ENCODE measurements around the gene ATG2A.

Gene ATG2A

DNA sequence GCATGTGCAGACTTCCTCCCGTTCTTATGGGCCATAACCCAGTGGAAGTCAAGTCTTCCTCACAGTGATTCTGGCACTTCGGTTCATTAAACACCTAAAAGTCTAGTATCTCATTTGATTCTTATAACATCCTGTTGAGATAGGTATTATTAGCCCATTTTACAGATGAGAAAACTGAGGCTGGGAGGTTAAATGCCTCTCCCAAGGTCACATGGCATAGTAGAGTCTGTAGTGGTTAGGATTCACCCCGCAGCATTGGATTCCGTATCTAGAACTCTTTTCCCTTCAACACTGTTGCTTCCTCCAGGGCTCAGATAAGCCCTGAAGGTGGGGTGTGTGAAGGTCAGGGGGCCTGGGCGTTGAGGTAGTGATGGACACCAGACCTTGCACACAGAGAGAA is 15.3 kb upstream of the ATG2A start:
- TF ChIP-seq GATA1 (IDR thresholded peaks at IDR 0.05; ENCODE audit: low read depth, low read length) (no peak), POLR2A (IDR thresholded peaks at IDR 0.05; ENCODE audit: low read length) (no peak)
- DNase-seq, result no peak

DNA sequence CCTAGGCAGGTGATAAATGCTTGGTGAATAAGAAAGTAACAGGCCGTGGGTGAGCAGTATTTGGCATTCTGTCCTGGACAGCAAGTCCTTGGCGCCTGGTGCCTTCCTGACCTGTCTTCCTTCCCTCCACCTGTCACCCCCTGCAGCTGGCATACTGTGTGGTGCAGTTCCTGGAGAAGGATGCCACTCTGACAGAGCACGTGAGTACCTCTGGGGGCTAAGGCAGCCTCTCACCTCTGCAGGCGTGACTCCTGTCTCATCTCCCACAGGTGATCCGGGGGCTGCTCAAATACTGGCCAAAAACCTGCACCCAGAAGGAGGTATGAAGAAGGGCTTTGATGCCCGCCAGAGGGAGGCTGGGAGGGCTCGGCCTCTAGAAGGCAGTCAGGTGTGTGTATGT is 14.3 kb upstream of the ATG2A start:
- no peak for TF ChIP-seq GATA1 (IDR thresholded peaks at IDR 0.05; ENCODE audit: low read depth, low read length)
- TF ChIP-seq POLR2A (IDR thresholded peaks at IDR 0.05; ENCODE audit: low read length), result no peak

GRCh38 chr11:64930340-64930739 is 13.3 kb upstream of the ATG2A start:
- TF ChIP-seq GATA1 (IDR thresholded peaks at IDR 0.05; ENCODE audit: low read depth, low read length), result no peak
- no peak for TF ChIP-seq POLR2A (IDR thresholded peaks at IDR 0.05; ENCODE audit: low read length)
- no peak for DNase-seq

More for the DNA sequence above, 14.3 kb upstream of the ATG2A start:
- DNase-seq, result no peak

DNA sequence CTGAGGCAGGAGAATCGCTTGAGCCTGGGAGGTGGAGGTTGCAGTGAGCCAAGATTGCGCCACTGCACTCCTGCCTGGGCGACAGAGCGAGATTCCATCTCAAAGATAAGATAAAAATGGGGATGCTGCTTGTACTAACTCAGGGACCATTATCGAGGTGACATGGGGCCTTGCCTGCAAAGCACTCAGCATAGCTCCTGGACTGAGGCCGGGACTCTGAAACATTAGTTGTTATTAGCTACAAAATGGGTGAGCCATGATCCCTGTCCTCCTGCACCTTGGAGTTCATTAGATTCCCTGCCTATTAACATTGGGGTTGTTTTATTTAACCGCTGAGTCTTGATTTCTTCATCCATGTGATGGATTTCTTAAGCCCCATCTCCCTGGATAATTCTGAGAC is 12.6 kb upstream of the ATG2A start:
- DNase-seq, result no peak
- TF ChIP-seq POLR2A (IDR thresholded peaks at IDR 0.05; ENCODE audit: low read length), result no peak
- no peak for TF ChIP-seq GATA1 (IDR thresholded peaks at IDR 0.05; ENCODE audit: low read depth, low read length)

DNA sequence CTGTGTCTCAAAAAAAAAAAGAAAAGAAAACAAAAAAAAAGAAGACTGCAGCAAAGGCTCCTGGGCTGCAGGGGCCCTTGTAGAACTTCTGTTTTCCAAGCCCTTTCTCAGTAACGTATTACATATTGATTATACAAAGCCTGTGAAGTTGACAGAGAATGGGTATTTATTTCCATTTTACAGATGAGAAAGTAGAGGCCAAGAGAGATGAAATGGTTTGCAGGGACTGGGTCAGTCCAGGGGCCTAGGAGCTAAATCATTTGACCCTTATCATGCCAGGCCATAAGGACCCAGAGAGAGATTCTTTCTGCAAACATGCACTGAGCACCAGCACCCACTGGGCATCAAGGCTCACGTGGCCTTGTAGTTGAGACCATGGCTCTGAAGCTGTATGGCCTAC is 11.9 kb upstream of the ATG2A start:
- TF ChIP-seq POLR2A (IDR thresholded peaks at IDR 0.05; ENCODE audit: low read length) (no peak), GATA1 (IDR thresholded peaks at IDR 0.05; ENCODE audit: low read depth, low read length) (no peak)
- DNase-seq, result no peak

- TF ChIP-seq GATA1 (IDR thresholded peaks at IDR 0.05; ENCODE audit: low read depth, low read length) (no peak), POLR2A (IDR thresholded peaks at IDR 0.05; ENCODE audit: low read length) (no peak)
Measured at GRCh38 chr11:64926689-64927088, 9.7 kb upstream of the ATG2A start.

GRCh38 chr11:64925536-64926436 is 8.8 kb upstream of the ATG2A start:
- peak; percentile 65 to 67 for DNase-seq
- TF ChIP-seq POLR2A (IDR thresholded peaks at IDR 0.05; ENCODE audit: low read length), result peak; percentile 48
- no peak for TF ChIP-seq GATA1 (IDR thresholded peaks at IDR 0.05; ENCODE audit: low read depth, low read length)

More at GRCh38 chr11:64926689-64927088, 9.7 kb upstream of the ATG2A start:
- DNase-seq, result no peak

GRCh38 chr11:64924910-64925284 is 7.9 kb upstream of the ATG2A start:
- no peak for TF ChIP-seq GATA1 (IDR thresholded peaks at IDR 0.05; ENCODE audit: low read depth, low read length)
- TF ChIP-seq POLR2A (IDR thresholded peaks at IDR 0.05; ENCODE audit: low read length), result peak; percentile 15
- DNase-seq, result peak in 1 of 2 experiments; percentile 60

GRCh38 chr11:64923944-64924909 is 7.2 kb upstream of the ATG2A start, which contains the start of gene PPP2R5B:
PPP2R5B (plus strand) TSS chr11:64924689; CDS start chr11:64925735, 1,046 bp downstream.
- TF ChIP-seq POLR2A (IDR thresholded peaks at IDR 0.05; ENCODE audit: low read length), result peak; percentile 65
- TF ChIP-seq GATA1 (IDR thresholded peaks at IDR 0.05; ENCODE audit: low read depth, low read length), result no peak
- peak; percentile 93 to 95 for DNase-seq

DNA sequence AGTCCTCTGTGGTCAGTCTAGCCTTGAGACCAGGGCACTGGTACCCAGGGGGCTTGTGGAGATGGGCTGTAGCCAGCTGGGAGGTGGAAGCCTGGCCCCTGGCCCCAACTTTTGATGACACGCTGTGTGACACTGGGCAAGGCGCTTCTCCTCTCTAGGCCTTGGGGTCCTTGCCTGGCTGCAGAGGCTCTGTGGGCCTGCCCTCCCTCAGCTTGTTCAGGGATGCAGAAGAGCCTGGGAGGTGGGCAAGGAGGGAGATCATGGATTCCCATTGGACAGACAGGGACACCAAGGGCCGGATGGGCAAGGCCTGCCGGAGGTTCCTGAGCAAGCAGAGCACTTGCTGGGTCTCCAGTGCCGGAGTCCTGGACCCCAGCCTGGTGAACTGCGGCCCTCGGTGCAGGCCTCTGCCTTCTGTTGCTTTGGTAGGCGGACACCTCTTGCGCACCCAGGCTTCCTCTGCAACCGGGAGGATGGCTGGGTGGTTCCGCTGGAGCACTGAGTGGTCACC is 6.2 kb upstream of the ATG2A start:
- TF ChIP-seq POLR2A (IDR thresholded peaks at IDR 0.05; ENCODE audit: low read length), result no peak
- no peak for TF ChIP-seq GATA1 (IDR thresholded peaks at IDR 0.05; ENCODE audit: low read depth, low read length)
- DNase-seq, result no peak

DNA sequence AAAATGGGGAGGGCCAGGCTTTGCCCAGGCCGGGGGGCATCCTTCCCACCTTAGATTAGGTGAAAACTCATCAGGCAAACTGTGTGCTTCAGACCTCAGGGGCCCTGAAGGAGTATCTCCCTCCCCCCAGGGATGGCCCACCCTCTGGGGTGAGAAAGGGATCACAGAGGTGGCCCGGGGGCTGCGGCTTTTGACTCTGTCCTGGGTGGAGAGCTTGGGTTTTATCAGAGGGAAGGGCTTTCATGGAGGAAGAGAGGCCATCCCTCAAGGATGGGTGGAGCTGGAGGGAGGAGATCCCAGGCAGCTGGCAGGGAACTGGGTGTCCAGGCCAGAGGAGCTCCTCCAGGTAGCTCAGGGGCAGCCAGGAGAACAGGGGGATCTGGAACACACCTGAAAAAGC is 4.4 kb upstream of the ATG2A start:
- DNase-seq, result no peak
- no peak for TF ChIP-seq GATA1 (IDR thresholded peaks at IDR 0.05; ENCODE audit: low read depth, low read length)
- no peak for TF ChIP-seq POLR2A (IDR thresholded peaks at IDR 0.05; ENCODE audit: low read length)

DNA sequence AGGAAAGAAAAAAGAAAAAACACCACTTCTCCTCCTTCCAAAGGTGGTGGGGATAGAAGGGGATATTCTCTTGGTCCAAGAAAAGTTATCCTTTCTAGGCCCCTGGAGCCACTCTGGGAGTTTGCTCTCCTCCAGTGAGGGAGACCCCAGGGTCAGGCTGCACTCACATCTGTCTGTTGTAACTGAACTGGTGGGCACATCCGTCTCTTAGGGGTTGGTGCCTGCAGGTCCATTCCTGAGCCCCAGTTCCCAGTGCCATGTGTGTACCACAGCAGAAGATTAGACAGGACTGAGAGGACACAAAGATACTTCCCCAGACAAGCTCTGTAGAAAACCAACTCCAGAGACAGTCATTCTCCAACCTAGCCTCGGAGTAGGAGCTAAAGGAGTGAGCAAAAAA is 3.1 kb upstream of the ATG2A start:
- TF ChIP-seq GATA1 (IDR thresholded peaks at IDR 0.05; ENCODE audit: low read depth, low read length), result no peak
- TF ChIP-seq POLR2A (IDR thresholded peaks at IDR 0.05; ENCODE audit: low read length), result no peak

DNA sequence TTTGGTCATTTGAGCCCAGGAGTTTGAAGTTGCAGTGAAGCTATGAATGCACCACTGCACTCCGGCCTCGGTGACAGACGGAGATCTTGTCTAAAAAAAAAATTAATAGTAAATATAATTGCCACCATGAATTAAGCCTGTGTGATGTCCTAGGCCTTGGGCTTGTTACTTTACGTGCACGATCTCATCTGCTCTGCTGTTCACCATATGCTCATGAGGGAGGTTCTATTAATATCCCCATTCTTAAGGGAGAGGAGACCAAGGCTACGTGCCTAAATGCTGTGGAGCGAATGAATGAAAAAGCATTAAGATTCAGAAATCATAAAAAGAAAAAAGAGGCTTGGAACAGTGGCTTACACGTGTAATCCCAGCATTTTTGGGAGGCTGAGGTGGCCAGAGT is 2.6 kb upstream of the ATG2A start:
- TF ChIP-seq GATA1 (IDR thresholded peaks at IDR 0.05; ENCODE audit: low read depth, low read length), result no peak
- no peak for TF ChIP-seq POLR2A (IDR thresholded peaks at IDR 0.05; ENCODE audit: low read length)
- DNase-seq, result no peak

More for the DNA sequence above, 3.1 kb upstream of the ATG2A start:
- no peak for DNase-seq

DNA sequence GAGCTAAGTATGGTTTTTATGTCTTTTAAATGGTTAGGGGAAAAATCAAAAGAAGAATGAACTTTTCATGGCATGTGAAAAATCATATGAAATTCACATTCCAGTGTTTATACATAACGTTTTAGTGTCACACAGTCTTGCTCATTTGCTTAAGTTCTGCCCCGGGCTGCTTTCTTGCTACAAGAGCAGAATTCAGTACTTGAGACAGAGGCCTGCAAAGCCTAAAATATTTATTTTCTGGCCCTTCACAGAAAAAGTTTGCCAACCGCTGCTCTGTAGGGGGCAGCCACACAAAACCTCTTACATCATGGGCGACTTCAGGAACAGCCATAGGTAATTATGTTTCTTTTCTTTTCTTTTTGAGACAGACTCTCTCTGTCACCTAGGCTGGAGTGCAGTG is 1.0 kb upstream of the ATG2A start:
- peak; percentile 57 to 59 for DNase-seq
- TF ChIP-seq GATA1 (IDR thresholded peaks at IDR 0.05; ENCODE audit: low read depth, low read length) (no peak), POLR2A (IDR thresholded peaks at IDR 0.05; ENCODE audit: low read length) (no peak)

All from erythroblast (primary cell).